Vagina (tissue), 2 donors: ENCODE results near the gene BAZ2B. TPM values are rescaled to one million over a fixed set of nuclear protein-coding genes. Genes with fewer than 3 reads are reported as not detected.
"Not testable (repeated sequence)": the region's sequence is repeated elsewhere in the genome, so short reads cannot be mapped to it uniquely, and the experiment has no call there.

Experiments used
- DNase-seq, 2 donors: peaks; one replicate each; pipeline ENCODE4 v3.0.0-alpha.2; 2017; ENCODE audit errors: extremely low spot score in 2 of 2
- H3K27ac ChIP-seq: fragments of 200-600 bp; sonication (generic); one replicate; pipeline ENCODE4 v1.5.1; 2019
- H3K27me3 ChIP-seq: fragments of 200-600 bp; sonication (generic); one replicate; pipeline ENCODE4 v1.5.1; 2019
- H3K36me3 ChIP-seq, 2 donors: fragments of 200-600 bp; sonication (generic); one replicate each; pipeline ENCODE4 v1.5.1; 2017 to 2019
- H3K4me1 ChIP-seq: fragments of 200-600 bp; sonication (generic); one replicate; pipeline ENCODE4 v1.5.1; 2019
- H3K4me3 ChIP-seq, 2 donors: fragments of 200-600 bp; sonication (generic); 1 replicate in 1 of 2; 2 replicates in 1 of 2; pipeline ENCODE4 v1.5.1; 2016 to 2019
- H3K9me3 ChIP-seq: fragments of 200-600 bp; sonication (generic); one replicate; pipeline ENCODE4 v1.5.1; 2019
- POLR2A ChIP-seq, 2 donors: fragments of 450-650 bp; IDR thresholded peaks; one replicate each; pipeline ENCODE4 v1.6.1; 2017; ENCODE audit warnings: antibody characterized with exemption in 2 of 2, mild to moderate bottlenecking in 2 of 2, moderate library complexity in 2 of 2
- POLR2AphosphoS5 ChIP-seq, 2 donors: sonication (generic); formaldehyde crosslinking; IDR thresholded peaks; one replicate each; pipeline ENCODE4 v1.9.0; 2017; ENCODE audit warnings: antibody characterized with exemption in 2 of 2, mild to moderate bottlenecking in 2 of 2, low read depth in 1 of 2; ENCODE audit not compliant: insufficient read depth in 1 of 2
- intact Hi-C: fragments of 100-400 bp; cut with DNase I; formaldehyde crosslinking; loops from one replicate; pipeline ENCODE4 v1.15.1; 2023
- total RNA-seq: library from RNA; depleted of rRNA; stranded (reverse); fragments of >200 nt; gene quantifications from one replicate; pipeline ENCODE4 v1.2.3, GENCODE V29; 2016
- TF ChIP-seq, protein P1 (sequence below), 3 experiments: fragments of 450-650 bp in 2 of 3; fragments of 200-600 bp in 1 of 3; sonication (generic) in 1 of 3; IDR thresholded peaks; one replicate each; pipeline ENCODE4 v1.5.1; 2017 to 2019; ENCODE audit warnings: antibody characterized with exemption in 3 of 3, mild to moderate bottlenecking in 2 of 3, moderate library complexity in 2 of 3

The BAZ2B gene
- total RNA-seq, 1 donor from 2014 or later, result 90.6 TPM

DNA sequence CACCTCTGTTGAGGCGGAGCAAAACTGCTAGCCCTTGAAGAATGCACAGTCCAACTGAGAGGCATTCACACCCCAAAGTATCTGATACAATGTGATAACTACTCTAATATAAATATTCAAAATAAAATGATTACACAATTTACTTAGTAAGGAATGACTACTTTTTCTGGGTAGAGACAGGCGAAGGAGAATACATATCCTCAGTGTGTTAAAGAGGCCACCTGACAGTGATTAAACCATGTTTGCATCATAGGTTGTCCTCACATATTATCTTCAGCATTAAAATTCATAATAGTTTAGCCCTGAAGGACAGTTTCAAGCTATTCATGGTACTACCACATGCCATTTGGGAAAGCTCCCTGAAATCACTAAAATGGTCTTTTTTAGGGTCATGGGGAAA lies 16.9 kb upstream of the BAZ2B start:
- H3K27me3 ChIP-seq, result no peaks in the 10 kb centered on the region
- H3K9me3 ChIP-seq, result no peaks in the 10 kb centered on the region
- H3K4me1 ChIP-seq, result no peaks in the 10 kb centered on the region
- DNase-seq, result no peak
- no peak overlapping the region for H3K4me3 ChIP-seq
- no peak overlapping the region for H3K27ac ChIP-seq
- intact Hi-C loops, result no loop called here
- no peaks in the 10 kb centered on the region for H3K36me3 ChIP-seq
- TF ChIP-seq, protein P1, sequence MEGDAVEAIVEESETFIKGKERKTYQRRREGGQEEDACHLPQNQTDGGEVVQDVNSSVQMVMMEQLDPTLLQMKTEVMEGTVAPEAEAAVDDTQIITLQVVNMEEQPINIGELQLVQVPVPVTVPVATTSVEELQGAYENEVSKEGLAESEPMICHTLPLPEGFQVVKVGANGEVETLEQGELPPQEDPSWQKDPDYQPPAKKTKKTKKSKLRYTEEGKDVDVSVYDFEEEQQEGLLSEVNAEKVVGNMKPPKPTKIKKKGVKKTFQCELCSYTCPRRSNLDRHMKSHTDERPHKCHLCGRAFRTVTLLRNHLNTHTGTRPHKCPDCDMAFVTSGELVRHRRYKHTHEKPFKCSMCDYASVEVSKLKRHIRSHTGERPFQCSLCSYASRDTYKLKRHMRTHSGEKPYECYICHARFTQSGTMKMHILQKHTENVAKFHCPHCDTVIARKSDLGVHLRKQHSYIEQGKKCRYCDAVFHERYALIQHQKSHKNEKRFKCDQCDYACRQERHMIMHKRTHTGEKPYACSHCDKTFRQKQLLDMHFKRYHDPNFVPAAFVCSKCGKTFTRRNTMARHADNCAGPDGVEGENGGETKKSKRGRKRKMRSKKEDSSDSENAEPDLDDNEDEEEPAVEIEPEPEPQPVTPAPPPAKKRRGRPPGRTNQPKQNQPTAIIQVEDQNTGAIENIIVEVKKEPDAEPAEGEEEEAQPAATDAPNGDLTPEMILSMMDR (IDR thresholded peaks at IDR 0.05), result no peak
- TF ChIP-seq POLR2A (IDR thresholded peaks at IDR 0.05) (no peak), POLR2AphosphoS5 (IDR thresholded peaks at IDR 0.05; ENCODE audit: insufficient read depth in 1 of 2, low read depth in 1 of 2) (no peak)

DNA sequence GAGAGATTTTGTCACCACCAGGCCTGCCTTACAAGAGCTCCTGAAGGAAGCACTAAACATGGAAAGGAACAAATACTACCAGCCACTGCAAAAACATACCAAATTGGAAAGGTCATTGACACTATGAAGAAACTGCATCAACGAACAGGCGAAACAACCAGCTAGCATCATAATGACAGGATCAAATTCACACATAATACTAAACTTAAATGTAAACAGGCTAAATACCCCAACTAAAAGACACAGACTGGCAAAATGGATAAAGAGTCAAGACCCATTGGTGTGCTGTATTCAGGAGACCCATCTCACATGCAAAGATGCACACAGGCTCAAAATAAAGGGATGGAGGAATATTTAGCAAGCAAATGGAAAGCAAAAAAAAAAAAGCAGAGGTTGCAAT lies 9.3 kb upstream of the BAZ2B start:
- H3K4me3 ChIP-seq, intact Hi-C loops, H3K27me3 ChIP-seq, DNase-seq, H3K4me1 ChIP-seq, H3K36me3 ChIP-seq, H3K9me3 ChIP-seq, H3K27ac ChIP-seq: not testable (repeated sequence)

DNA sequence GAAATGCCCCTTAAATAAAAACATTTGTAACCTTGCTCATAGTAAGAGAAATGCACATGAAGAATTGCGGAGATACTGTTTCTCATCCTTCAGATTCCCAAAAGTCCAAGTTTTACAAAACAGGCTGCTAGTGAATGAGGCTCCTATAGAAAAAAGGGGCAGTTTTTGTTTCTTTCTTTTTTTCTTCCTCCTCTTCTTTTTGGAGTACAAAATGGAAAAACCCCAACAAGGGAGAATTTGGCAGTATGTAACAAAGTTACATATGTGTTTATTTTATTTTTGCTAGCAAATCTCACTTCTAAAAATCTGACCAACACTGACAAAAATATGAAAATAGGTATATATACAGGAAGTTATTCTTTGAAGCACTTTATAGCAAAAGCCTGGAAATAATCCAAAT lies 7.1 kb upstream of the BAZ2B start:
- Histone ChIP-seq H3K4me3 (no peak overlapping the region), H3K27me3 (no peaks in the 10 kb centered on the region), H3K9me3 (no peaks in the 10 kb centered on the region), H3K27ac (no peak overlapping the region), H3K4me1 (no peaks in the 10 kb centered on the region), H3K36me3 (no peaks in the 10 kb centered on the region)
- TF ChIP-seq, protein P1 (IDR thresholded peaks at IDR 0.05), result no peak
- TF ChIP-seq POLR2AphosphoS5 (IDR thresholded peaks at IDR 0.05; ENCODE audit: insufficient read depth in 1 of 2, low read depth in 1 of 2), result no peak
- TF ChIP-seq POLR2A (IDR thresholded peaks at IDR 0.05), result no peak
- intact Hi-C loops, result no loop called here
- no peak for DNase-seq

DNA sequence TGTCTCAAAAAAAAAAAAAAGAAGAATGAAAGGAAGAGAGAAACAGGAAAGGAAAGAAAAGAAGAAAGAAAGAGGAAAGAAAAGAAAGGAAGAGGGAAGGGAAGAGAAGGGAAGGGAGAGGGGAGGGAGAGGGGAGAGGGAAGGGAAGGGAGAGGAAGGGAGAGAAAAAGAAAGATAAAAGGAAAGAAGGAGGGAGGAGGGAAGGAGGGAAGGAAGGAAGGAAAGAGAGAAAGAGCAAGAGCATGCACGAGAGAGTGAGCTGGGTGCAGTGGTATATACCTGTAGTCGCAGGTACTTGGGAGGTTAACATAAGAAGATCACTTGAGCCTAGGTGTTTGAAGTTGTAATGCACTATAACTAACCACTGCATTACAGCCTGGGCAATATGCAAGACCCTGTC lies 6.6 kb upstream of the BAZ2B start:
- Histone ChIP-seq H3K27me3 (no peaks in the 10 kb centered on the region), H3K27ac (no peak overlapping the region), H3K4me1 (peaks cover 3% of the 10 kb centered on the region), H3K4me3 (no peak overlapping the region), H3K36me3 (no peaks in the 10 kb centered on the region), H3K9me3 (no peaks in the 10 kb centered on the region)
- DNase-seq, result no peak
- intact Hi-C loops, result no loop called here
- TF ChIP-seq POLR2A (IDR thresholded peaks at IDR 0.05) (no peak), POLR2AphosphoS5 (IDR thresholded peaks at IDR 0.05; ENCODE audit: insufficient read depth in 1 of 2, low read depth in 1 of 2) (no peak)
- TF ChIP-seq, protein P1 (IDR thresholded peaks at IDR 0.05), result no peak

DNA sequence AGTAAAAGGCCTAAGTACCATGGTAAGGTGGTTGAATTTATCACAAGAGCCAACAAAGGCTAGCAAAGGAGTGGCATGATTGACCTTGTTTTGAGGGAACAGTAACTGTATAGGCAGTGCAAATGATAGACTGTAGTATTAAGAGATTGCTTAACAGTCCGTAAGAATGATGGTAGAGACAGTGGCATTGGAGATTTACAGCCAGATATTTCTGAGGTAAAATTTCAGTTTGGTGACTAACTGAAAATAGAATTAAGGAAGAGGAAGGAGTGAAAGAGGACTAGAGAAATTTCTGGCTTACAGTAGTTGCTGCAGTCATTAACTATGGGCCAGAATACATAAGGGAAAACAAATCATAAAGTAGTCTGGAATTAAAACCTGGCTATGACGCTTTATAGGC lies 4.4 kb upstream of the BAZ2B start:
- H3K4me3 ChIP-seq, result no peak overlapping the region
- H3K36me3 ChIP-seq, result no peaks in the 10 kb centered on the region
- H3K4me1 ChIP-seq, result peaks cover 16% of the 10 kb centered on the region
- no peaks in the 10 kb centered on the region for H3K9me3 ChIP-seq
- no peak for TF ChIP-seq POLR2AphosphoS5 (IDR thresholded peaks at IDR 0.05; ENCODE audit: insufficient read depth in 1 of 2, low read depth in 1 of 2)
- TF ChIP-seq, protein P1 (IDR thresholded peaks at IDR 0.05), result no peak
- TF ChIP-seq POLR2A (IDR thresholded peaks at IDR 0.05), result no peak
- no peaks in the 10 kb centered on the region for H3K27me3 ChIP-seq
- no peak overlapping the region for H3K27ac ChIP-seq
- no peak for DNase-seq
- intact Hi-C loops, result no loop called here

DNA sequence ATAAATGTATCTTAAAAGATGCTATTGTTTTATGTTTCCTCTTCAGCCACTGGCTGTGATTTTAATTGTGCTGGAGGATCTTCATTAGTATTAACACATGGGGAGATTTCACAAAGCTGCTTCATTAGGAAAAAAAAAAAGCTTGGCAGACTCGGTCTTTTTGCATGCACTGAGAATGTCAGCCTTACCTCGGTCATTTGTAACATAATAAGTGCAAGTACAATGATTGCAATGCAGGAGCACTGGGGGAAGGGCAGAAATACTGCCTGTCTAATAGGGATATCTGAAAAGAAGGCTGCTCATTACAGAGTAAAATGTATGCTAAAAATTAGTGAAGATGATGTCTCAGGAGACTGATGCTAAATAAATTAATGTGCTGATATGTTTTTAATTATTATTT lies 1.3 kb upstream of the BAZ2B start:
- TF ChIP-seq, protein P1 (IDR thresholded peaks at IDR 0.05), result no peak
- TF ChIP-seq POLR2AphosphoS5 (IDR thresholded peaks at IDR 0.05; ENCODE audit: insufficient read depth in 1 of 2, low read depth in 1 of 2), result peak in 1 of 2 donors; percentile 41
- no peak for TF ChIP-seq POLR2A (IDR thresholded peaks at IDR 0.05)
- intact Hi-C loops, result no loop called here
- H3K4me3 ChIP-seq, result peak overlapping the region; percentile 73 to 88
- no peaks in the 10 kb centered on the region for H3K27me3 ChIP-seq
- H3K4me1 ChIP-seq, result peaks cover 24% of the 10 kb centered on the region
- H3K9me3 ChIP-seq, result no peaks in the 10 kb centered on the region
- H3K36me3 ChIP-seq, result no peaks in the 10 kb centered on the region
- DNase-seq, result no peak
- peak overlapping the region; percentile 99 for H3K27ac ChIP-seq
